ENCODE data around the gene DBNDD1. TPM values are rescaled to one million over a fixed set of nuclear protein-coding genes. Genes with fewer than 3 reads are reported as not detected.

Gene DBNDD1
- total RNA-seq, 1 donor from 2014 or later, result 4.2 TPM

DNA sequence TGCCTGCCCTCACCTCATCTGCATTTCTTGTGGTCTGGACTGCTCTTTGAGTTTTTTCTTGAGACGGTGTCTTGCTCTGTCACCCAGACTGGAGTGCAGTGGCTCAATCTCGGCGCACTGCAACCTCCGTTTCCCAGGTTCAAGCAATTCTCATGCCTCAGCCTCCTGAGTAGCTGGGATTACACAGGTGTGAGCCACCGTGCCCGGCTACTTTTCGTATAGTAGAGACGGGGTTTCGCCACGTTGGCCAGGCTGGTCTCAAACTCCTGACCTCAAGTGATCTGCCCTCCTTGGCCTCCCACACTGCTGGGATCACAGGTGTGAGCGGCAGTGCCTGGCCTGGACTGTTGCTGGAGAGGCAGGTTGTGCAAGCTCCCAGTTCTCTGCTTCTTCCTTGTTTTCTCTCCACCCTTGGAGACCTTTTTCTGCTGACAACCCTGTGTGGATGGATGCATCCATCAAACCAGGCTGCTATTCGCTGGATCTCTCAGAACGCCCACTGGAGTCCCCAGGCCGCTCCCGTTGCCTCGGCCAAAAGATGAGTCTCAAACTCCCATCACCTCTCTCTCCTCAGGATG, 22.7 kb upstream of the DBNDD1 start:
- H3K4me1 ChIP-seq, result peaks cover 9% of the 10 kb centered on the region
- H3K27ac ChIP-seq, result no peak overlapping the region
- peaks cover 11% of the 10 kb centered on the region for H3K27me3 ChIP-seq (ENCODE audit: low read depth)
- H3K9me3 ChIP-seq, result no peaks in the 10 kb centered on the region
- H3K4me3 ChIP-seq, result no peak overlapping the region
- intact Hi-C loops (cut with DNase I), result no loop called here
- peaks cover 68% of the 10 kb centered on the region for H3K36me3 ChIP-seq
- ATAC-seq, result no peak
- TF ChIP-seq, protein P1, sequence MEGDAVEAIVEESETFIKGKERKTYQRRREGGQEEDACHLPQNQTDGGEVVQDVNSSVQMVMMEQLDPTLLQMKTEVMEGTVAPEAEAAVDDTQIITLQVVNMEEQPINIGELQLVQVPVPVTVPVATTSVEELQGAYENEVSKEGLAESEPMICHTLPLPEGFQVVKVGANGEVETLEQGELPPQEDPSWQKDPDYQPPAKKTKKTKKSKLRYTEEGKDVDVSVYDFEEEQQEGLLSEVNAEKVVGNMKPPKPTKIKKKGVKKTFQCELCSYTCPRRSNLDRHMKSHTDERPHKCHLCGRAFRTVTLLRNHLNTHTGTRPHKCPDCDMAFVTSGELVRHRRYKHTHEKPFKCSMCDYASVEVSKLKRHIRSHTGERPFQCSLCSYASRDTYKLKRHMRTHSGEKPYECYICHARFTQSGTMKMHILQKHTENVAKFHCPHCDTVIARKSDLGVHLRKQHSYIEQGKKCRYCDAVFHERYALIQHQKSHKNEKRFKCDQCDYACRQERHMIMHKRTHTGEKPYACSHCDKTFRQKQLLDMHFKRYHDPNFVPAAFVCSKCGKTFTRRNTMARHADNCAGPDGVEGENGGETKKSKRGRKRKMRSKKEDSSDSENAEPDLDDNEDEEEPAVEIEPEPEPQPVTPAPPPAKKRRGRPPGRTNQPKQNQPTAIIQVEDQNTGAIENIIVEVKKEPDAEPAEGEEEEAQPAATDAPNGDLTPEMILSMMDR (IDR thresholded peaks at IDR 0.05), result no peak
- DNase-seq, result no peak

DNA sequence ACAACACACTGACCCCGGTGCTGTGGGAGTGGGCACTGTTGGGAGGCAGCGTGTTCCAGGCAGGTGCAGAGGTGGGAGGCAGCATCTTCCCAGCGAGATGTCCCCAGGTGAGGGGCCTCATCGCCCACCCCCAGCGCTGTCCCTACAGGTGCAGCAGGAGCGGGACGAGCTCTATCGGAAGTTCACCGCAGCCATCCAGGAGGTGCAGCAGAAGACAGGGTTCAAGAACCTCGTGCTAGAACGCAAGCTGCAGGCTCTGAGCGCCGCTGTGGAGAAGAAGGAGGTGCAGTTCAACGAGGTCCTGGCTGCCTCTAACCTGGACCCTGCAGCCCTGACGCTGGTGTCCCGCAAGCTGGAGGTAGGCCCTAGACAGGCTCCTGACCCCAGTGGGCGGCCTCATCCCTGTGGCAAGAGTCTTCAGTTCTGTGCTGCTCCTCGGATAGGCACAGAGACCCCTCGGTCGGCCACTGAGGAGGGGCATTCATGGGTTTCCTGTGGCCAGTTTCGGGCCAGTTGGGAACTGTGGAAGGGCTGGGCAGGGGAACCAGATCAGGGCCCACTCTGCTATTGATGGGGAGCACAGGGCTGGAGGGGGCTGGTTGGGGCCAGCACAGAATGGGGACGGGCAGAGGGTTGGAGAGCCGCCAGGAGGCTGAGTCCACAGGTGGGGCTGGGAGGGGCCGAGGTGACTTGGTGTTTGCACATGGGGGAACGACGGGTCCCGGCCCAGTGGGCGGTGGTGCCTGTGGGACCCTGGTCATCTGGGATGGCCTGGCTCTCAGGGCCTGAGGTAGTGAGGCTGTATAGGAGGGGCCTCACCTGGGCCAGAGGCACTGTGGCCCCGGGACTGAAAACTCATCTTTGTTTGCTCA, 21.1 kb upstream of the DBNDD1 start:
- Histone ChIP-seq H3K27ac (no peak overlapping the region), H3K9me3 (no peaks in the 10 kb centered on the region), H3K27me3 (ENCODE audit: low read depth) (no peaks in the 10 kb centered on the region), H3K4me3 (no peak overlapping the region), H3K36me3 (peaks cover 82% of the 10 kb centered on the region), H3K4me1 (no peaks in the 10 kb centered on the region)
- TF ChIP-seq, protein P1 (IDR thresholded peaks at IDR 0.05), result no peak
- ATAC-seq (no peak), DNase-seq (no peak)
- intact Hi-C loops (cut with DNase I), result no loop called here

DNA sequence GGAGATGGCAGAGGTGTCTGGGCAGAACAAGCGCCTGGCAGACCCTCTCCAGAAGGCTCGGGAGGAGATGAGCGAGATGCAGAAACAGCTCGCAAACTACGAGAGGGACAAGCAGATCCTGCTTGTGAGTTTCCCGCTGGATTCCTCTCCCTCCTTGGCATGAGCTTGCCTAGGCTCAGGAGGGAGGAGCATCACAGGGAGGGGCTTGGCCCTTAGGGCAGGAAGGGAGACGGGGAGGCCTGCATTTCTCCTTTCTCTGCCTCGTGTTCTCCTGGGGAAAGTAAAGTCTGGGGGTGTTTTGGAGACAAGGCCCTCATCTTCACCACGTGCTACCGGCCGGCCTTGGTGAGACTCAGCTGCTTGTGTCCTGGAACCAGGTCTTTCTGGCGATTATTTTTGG, 18.0 kb upstream of the DBNDD1 start:
- Histone ChIP-seq H3K36me3 (peaks cover 78% of the 10 kb centered on the region), H3K9me3 (no peaks in the 10 kb centered on the region), H3K27me3 (ENCODE audit: low read depth) (no peaks in the 10 kb centered on the region), H3K4me1 (no peaks in the 10 kb centered on the region), H3K4me3 (no peak overlapping the region), H3K27ac (no peak overlapping the region)
- intact Hi-C loops (cut with DNase I), result no loop called here
- TF ChIP-seq, protein P1 (IDR thresholded peaks at IDR 0.05), result no peak
- no peak for ATAC-seq
- DNase-seq, result no peak

DNA sequence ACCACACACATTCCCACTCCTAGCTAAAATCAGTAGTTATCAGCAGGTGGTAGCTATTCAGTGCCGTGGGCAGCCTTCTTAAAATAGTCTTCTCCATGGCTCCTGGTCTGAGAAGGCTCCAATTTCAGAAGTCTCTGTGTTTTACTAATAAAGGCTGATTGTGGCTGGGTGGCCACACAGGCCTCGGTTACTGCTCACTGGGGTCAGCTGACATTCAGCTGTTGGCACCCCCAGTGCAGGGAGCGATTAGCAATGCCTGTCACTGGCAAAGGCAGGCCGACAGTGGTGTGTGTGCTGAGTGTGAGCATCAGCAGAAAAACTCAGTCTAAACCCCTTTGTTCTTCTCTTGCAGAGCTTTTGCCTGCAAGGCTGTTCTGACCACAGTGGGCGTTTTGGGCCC, 16.6 kb upstream of the DBNDD1 start:
- ATAC-seq, result no peak
- no peaks in the 10 kb centered on the region for H3K9me3 ChIP-seq
- H3K27ac ChIP-seq, result no peak overlapping the region
- TF ChIP-seq, protein P1 (IDR thresholded peaks at IDR 0.05), result no peak
- H3K36me3 ChIP-seq, result peaks cover 66% of the 10 kb centered on the region
- no peak overlapping the region for H3K4me3 ChIP-seq
- DNase-seq, result no peak
- H3K27me3 ChIP-seq (ENCODE audit: low read depth), result no peaks in the 10 kb centered on the region
- no peaks in the 10 kb centered on the region for H3K4me1 ChIP-seq
- intact Hi-C loops (cut with DNase I), result no loop called here

DNA sequence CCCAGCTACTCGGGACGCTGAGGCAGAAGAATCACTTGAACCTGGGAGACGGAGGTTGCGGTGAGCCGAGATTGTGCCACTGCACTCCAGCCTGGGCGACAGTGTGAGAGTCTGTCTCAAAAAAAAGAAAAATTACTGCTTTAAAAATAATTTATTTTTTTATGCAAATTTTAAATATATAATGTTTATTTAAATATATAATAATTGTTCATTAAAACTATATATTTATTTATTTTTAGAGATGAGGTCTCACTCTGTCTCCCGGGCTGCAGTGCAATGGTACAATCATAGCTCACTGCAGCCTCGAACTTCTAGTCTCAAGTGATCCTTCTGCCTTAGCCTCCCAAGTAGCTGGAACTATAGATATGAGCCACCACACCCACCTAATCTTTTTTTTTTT, 15.2 kb upstream of the DBNDD1 start:
- TF ChIP-seq, protein P1 (IDR thresholded peaks at IDR 0.05), result no peak
- DNase-seq (no peak), ATAC-seq (no peak)
- Histone ChIP-seq H3K36me3 (peaks cover 52% of the 10 kb centered on the region), H3K4me1 (no peaks in the 10 kb centered on the region), H3K4me3 (no peak overlapping the region), H3K27me3 (ENCODE audit: low read depth) (no peaks in the 10 kb centered on the region), H3K9me3 (no peaks in the 10 kb centered on the region), H3K27ac (no peak overlapping the region)
- intact Hi-C loops (cut with DNase I), result no loop called here
